GM18520 (cell line): ENCODE measurements around the gene LARP4B.
"Not testable (repeated sequence)": the region's sequence is repeated elsewhere in the genome, so short reads cannot be mapped to it uniquely, and the experiment has no call there.

Experiments used
- ATAC-seq: cut with Tn5 transposase; IDR thresholded peaks from one replicate; pipeline ENCODE4 v1.9.1; 2021; ENCODE audit not compliant: unreplicated experiment

Gene LARP4B

DNA sequence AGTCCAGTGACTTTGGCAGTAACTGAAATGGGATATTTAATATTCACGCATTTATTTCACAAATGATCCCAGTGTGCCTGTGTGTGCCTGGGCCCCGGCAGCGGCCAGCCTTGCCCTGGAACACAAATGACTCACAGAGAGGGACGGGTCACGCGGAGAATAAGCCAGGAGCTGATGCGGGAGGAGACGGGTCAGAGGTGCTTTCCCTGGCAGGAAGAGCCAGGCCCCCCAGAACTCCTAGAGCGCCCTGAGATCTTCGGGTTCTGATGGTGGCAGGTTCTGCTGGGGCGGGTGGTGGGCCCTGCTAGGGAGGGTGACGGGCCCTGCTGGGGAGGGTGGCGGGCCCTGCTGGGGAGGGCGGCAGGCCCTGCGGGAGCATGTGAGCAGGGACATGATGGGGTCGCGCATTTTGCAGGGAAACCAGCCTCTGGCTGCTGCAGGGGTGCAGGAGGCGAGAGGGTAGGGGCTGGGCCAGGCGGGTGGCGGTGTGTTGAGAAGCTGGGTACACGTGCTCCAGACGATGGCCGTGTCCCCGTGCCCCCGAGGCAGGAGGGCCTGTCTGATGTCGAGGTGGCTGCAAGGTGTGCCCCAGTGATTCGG is 157.8 kb downstream of the LARP4B start:
- ATAC-seq, result no peak

- ATAC-seq, result no peak
These were observed 159.3 kb downstream of the LARP4B start for GRCh38 chr10:772227-772637.

DNA sequence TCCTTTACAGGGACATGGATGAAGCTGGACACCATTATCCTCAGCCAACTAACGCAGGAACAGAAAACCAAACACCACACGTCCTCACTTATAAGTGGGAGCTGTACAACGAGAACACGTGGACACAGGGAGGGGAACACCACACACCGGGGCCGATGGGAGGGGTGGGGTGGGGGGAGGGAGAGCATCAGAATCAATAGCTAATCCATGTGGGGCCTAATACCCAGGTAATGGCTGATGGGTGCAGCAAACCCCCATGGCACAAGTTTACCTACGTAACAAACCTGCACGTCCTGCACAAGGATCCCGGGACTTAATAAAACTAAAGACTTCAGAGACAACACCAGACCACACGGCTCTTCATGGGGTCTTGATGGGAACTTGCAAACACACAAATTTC is 159.9 kb downstream of the LARP4B start:
- ATAC-seq, result no peak

GRCh38 chr10:770975-771374 is 160.5 kb downstream of the LARP4B start:
- no peak for ATAC-seq

- not testable (repeated sequence) for ATAC-seq
These were observed 161.3 kb downstream of the LARP4B start for GRCh38 chr10:770048-770712.

GRCh38 chr10:767794-768193 is 163.7 kb downstream of the LARP4B start:
- ATAC-seq, result no peak

GRCh38 chr10:767211-767610 is 164.3 kb downstream of the LARP4B start:
- no peak for ATAC-seq

- ATAC-seq, result no peak
These were observed 170.1 kb downstream of the LARP4B start for GRCh38 chr10:761376-761775.

GRCh38 chr10:760622-761021 is 170.9 kb downstream of the LARP4B start:
- no peak for ATAC-seq

- ATAC-seq, result no peak
These were observed 171.5 kb downstream of the LARP4B start for GRCh38 chr10:759898-760477.
